Caco-2 (cell line): ENCODE measurements around the gene TTC21A. TPM values are rescaled to one million over a fixed set of nuclear protein-coding genes. Genes with fewer than 3 reads are reported as not detected.
A peak's percentile ranks its signal among the peaks of the same experiment; 100 is the strongest.

Experiments
- BruUV-seq: library from RNA; stranded (reverse); fragments of 400-500 nt; replicated peaks from 2 replicates; lab custom pipeline; 2021; lab: Mats Ljungman, UMichigan
- CTCF ChIA-PET: fragments of 300-600 bp; sonication (Branson Sonifier 250); formaldehyde crosslinking; loops from one replicate; lab custom pipeline; 2022; ENCODE audit warnings: antibody characterized with exemption; lab: Charles Lee
- POLR2A ChIA-PET: fragments of 300-600 bp; sonication (Branson Sonifier 250); formaldehyde crosslinking; loops from one replicate; lab custom pipeline; 2022; ENCODE audit warnings: antibody characterized with exemption; lab: Charles Lee
- DNase-seq, 2 experiments: peaks; one replicate each; pipeline versions ENCODE4 v3.0.0 to v3.0.0-alpha.2; 2020 to 2022
- H3K27me3 ChIP-seq: replicated peaks from 2 replicates; pipeline ENCODE4 v1.6.0; 2011; ENCODE audit warnings: low read length; ENCODE audit not compliant: control insufficient read depth, insufficient read depth
- H3K36me3 ChIP-seq: 2 replicates; pipeline ENCODE4 v1.5.1; 2011; ENCODE audit warnings: low read length; ENCODE audit not compliant: control insufficient read depth, insufficient read depth
- H3K4me1 ChIP-seq: fragments of 250-450 bp; sonication (Bioruptor Pico); 2 replicates; pipeline ENCODE4 v1.5.1; 2020; ENCODE audit warnings: mild to moderate bottlenecking
- H3K4me3 ChIP-seq: 2 replicates; pipeline ENCODE4 v1.5.1; 2011; ENCODE audit warnings: low read depth, mild to moderate bottlenecking, control low read depth, low read length
- H3K9me3 ChIP-seq: fragments of 250-450 bp; sonication (Bioruptor Pico); 2 replicates; pipeline ENCODE4 v1.5.1; 2020; ENCODE audit warnings: mild to moderate bottlenecking, moderate library complexity
- H3K27ac Mint-ChIP-seq: one replicate; pipeline ENCODE4 v1.8.0; 2022; ENCODE audit warnings: mixed read lengths; ENCODE audit not compliant: unreplicated experiment
- H3K27me3 Mint-ChIP-seq: one replicate; pipeline ENCODE4 v1.8.0; 2022; ENCODE audit warnings: mixed read lengths; ENCODE audit not compliant: insufficient read depth, unreplicated experiment
- H3K36me3 Mint-ChIP-seq: one replicate; pipeline ENCODE4 v1.8.0; 2022; ENCODE audit warnings: mild to moderate bottlenecking, mixed read lengths; ENCODE audit not compliant: insufficient read depth, unreplicated experiment
- H3K4me1 Mint-ChIP-seq: one replicate; pipeline ENCODE4 v1.8.0; 2022; ENCODE audit warnings: low read depth, mixed read lengths; ENCODE audit not compliant: unreplicated experiment
- H3K4me3 Mint-ChIP-seq: one replicate; pipeline ENCODE4 v1.8.0; 2022; ENCODE audit warnings: mild to moderate bottlenecking, moderate library complexity, mixed read lengths; ENCODE audit not compliant: unreplicated experiment
- H3K9me3 Mint-ChIP-seq: one replicate; pipeline ENCODE4 v1.8.0; 2022; ENCODE audit warnings: mixed read lengths; ENCODE audit not compliant: unreplicated experiment
- intact Hi-C: fragments of 100-400 bp; cut with micrococcal nuclease; formaldehyde crosslinking; loops from one replicate; pipeline ENCODE4 v1.10.0; 2022; ENCODE audit not compliant: unreplicated experiment
- total RNA-seq: library from RNA; stranded (reverse); gene quantifications from 2 replicates; pipeline ENCODE4 v1.2.3, GENCODE V29; 2022
- TF ChIP-seq, protein P1 (sequence below), 2 experiments: fragments of 200-600 bp in 1 of 2; IDR thresholded peaks; 1 replicate in 1 of 2; 2 replicates in 1 of 2; pipeline versions ENCODE4 v1.5.1 to v1.8.0; 2011 to 2022; ENCODE audit warnings: antibody characterized with exemption in 1 of 2, control low read depth in 1 of 2, inconsistent platforms in 1 of 2, low read depth in 1 of 2, low read length in 1 of 2, mild to moderate bottlenecking in 1 of 2, moderate library complexity in 1 of 2; ENCODE audit not compliant: insufficient read depth in 1 of 2, severe bottlenecking in 1 of 2, unreplicated experiment in 1 of 2

The TTC21A gene
- total RNA-seq, 1 experiment from 2014 or later, result 4.0 TPM

DNA sequence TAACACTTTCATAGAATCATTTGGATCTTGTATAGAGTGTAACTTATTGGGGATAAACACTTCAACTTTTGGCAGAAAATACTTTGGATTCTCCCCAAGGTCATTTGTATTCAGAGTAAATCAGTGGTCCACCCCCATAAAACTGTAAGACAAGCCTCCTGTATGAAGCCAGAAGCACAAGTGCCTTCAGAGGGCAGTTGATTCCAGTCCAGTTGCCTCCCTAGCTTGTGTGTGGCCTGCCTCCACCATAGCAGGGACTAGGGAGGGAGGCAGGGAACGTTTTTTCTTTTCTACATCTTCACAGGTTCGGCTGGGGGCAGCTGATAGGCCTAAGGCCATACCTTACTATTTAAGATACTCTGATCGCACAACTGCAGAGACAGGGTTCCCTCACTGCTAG, 11.7 kb upstream of the TTC21A start:
- H3K9me3 ChIP-seq, result no peaks in the 10 kb centered on the region
- peaks cover 1% of the 10 kb centered on the region for H3K36me3 ChIP-seq
- H3K27me3 ChIP-seq, result no peaks in the 10 kb centered on the region
- TF ChIP-seq, protein P1, sequence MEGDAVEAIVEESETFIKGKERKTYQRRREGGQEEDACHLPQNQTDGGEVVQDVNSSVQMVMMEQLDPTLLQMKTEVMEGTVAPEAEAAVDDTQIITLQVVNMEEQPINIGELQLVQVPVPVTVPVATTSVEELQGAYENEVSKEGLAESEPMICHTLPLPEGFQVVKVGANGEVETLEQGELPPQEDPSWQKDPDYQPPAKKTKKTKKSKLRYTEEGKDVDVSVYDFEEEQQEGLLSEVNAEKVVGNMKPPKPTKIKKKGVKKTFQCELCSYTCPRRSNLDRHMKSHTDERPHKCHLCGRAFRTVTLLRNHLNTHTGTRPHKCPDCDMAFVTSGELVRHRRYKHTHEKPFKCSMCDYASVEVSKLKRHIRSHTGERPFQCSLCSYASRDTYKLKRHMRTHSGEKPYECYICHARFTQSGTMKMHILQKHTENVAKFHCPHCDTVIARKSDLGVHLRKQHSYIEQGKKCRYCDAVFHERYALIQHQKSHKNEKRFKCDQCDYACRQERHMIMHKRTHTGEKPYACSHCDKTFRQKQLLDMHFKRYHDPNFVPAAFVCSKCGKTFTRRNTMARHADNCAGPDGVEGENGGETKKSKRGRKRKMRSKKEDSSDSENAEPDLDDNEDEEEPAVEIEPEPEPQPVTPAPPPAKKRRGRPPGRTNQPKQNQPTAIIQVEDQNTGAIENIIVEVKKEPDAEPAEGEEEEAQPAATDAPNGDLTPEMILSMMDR (IDR thresholded peaks at IDR 0.05; ENCODE audit: insufficient read depth in 1 of 2, low read depth in 1 of 2, low read length in 1 of 2, severe bottlenecking in 1 of 2, unreplicated experiment in 1 of 2), result no peak
- intact Hi-C loops, result no loop called here
- Mint-ChIP-seq H3K4me1 (no peaks in the 10 kb centered on the region), H3K36me3 (peaks cover 23% of the 10 kb centered on the region), H3K27me3 (no peaks in the 10 kb centered on the region), H3K9me3 (no peaks in the 10 kb centered on the region), H3K27ac (no peak overlapping the region), H3K4me3 (no peak overlapping the region)
- H3K4me1 ChIP-seq, result no peaks in the 10 kb centered on the region
- DNase-seq, result no peak
- POLR2A ChIA-PET, result no interaction called here
- CTCF ChIA-PET, result no interaction called here
- H3K4me3 ChIP-seq, result no peak overlapping the region
- no TSS peak for BruUV-seq

- H3K27ac Mint-ChIP-seq, result no peak overlapping the region
- no peak for DNase-seq
- H3K9me3 Mint-ChIP-seq, result no peaks in the 10 kb centered on the region
- peaks cover 23% of the 10 kb centered on the region for H3K36me3 Mint-ChIP-seq
- H3K9me3 ChIP-seq, result no peaks in the 10 kb centered on the region
- TF ChIP-seq, protein P1 (IDR thresholded peaks at IDR 0.05; ENCODE audit: insufficient read depth in 1 of 2, low read depth in 1 of 2, low read length in 1 of 2, severe bottlenecking in 1 of 2, unreplicated experiment in 1 of 2), result no peak
- H3K4me3 ChIP-seq, result no peak overlapping the region
- H3K36me3 ChIP-seq, result peaks cover 3% of the 10 kb centered on the region
- no peaks in the 10 kb centered on the region for H3K27me3 Mint-ChIP-seq
- no peaks in the 10 kb centered on the region for H3K4me1 Mint-ChIP-seq
- ChIA-PET CTCF (no interaction called here), POLR2A (no interaction called here)
- no peak overlapping the region for H3K4me3 Mint-ChIP-seq
- H3K4me1 ChIP-seq, result no peaks in the 10 kb centered on the region
- no peaks in the 10 kb centered on the region for H3K27me3 ChIP-seq
- BruUV-seq, result TSS peak; percentile 11
- intact Hi-C loops, result no loop called here
Measured at GRCh38 chr3:39096775-39097174, 10.7 kb upstream of the TTC21A start.

DNA sequence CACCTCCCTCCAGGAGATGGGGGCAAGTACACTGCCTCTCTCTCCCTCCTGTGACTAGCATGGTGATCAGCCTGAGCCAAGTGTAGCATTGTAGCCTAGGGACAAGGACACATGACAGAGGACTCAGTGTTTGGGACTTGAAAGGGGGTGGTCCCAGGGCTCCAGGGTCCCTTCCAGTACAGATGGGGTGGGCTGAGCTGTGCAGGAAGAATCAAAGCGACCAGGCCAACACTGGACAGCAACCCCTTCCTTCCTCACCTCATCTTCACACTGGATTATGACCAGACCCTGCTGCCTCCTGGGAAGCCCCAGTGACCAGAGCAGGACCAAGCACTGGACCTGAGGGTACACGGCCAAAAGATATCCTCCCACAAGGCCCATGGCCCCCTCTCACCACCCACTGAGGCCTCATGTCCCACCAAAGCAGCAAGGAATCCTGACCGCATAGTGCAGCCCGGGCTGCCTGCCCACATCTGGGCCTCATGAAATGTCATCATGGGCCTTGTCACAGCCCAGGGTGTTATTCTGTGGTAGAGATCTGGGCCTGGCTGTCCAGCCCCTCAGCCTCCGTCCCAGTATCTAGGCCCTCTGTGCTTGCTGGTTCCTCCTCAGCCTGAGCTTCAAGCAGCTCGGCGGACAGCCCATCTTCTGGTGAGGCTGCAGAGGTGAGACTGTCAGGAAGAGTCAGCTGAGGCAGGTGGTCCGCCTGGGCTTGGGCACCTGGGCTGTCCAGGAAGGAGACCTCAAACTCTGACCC, 9.6 kb upstream of the TTC21A start:
- peaks cover 5% of the 10 kb centered on the region for H3K36me3 ChIP-seq

More for the DNA sequence above, 9.6 kb upstream of the TTC21A start:
- TF ChIP-seq, protein P1 (IDR thresholded peaks at IDR 0.05; ENCODE audit: insufficient read depth in 1 of 2, low read depth in 1 of 2, low read length in 1 of 2, severe bottlenecking in 1 of 2, unreplicated experiment in 1 of 2), result no peak
- Histone ChIP-seq H3K4me1 (no peaks in the 10 kb centered on the region), H3K4me3 (no peak overlapping the region), H3K27me3 (no peaks in the 10 kb centered on the region), H3K9me3 (no peaks in the 10 kb centered on the region)
- H3K9me3 Mint-ChIP-seq, result no peaks in the 10 kb centered on the region
- ChIA-PET CTCF (interaction anchor here (0.6 kb wide), 1 partner anchor 10 kb away, joined by 3 read pairs; the partner anchor contains the start of genes GORASP1 and TTC21A), POLR2A (no interaction called here)
- no peaks in the 10 kb centered on the region for H3K27me3 Mint-ChIP-seq
- intact Hi-C loops, result no loop called here
- H3K27ac Mint-ChIP-seq, result no peak overlapping the region
- H3K36me3 Mint-ChIP-seq, result peaks cover 29% of the 10 kb centered on the region
- no peak for DNase-seq
- H3K4me1 Mint-ChIP-seq, result no peaks in the 10 kb centered on the region
- H3K4me3 Mint-ChIP-seq, result no peak overlapping the region
- BruUV-seq, result no TSS peak
